Mesenteric fat pad (tissue), 1 donor: Measurements from ENCODE around the gene GBF1. TPM values are rescaled to one million over a fixed set of nuclear protein-coding genes. Genes with fewer than 3 reads are reported as not detected.

ENCODE experiments used
- DNase-seq: peaks from one replicate; pipeline ENCODE4 v3.0.0-alpha.2; 2020; ENCODE audit warnings: low spot score
- total RNA-seq: library from RNA; stranded (reverse); fragmentation: NEBNext Ultra II Directional; extraction: Animal tissue kit (Norgen Biotek cat#: 25700); gene quantifications from one replicate; pipeline ENCODE4 v1.2.1, GENCODE V29; 2021
- donor health status: DM: yes; HTN: yes; CAD: no.

Gene GBF1
- total RNA-seq, 1 donor from 2014 or later = 34.9 TPM

- peak; percentile 99 for DNase-seq
Measured at GRCh38 chr10:102420714-102421506, 175.6 kb downstream of the GBF1 start, which contains the start of gene FBXL15. Gene FBXL15 (plus strand): TSS chr10:102420836. CDS start chr10:102421130, 294 bp downstream.

GRCh38 chr10:102421507-102421756 is 176.1 kb downstream of the GBF1 start:
- no peak for DNase-seq

GRCh38 chr10:102421757-102422512 is 176.6 kb downstream of the GBF1 start:
- no peak for DNase-seq

GRCh38 chr10:102422545-102423129 is 177.3 kb downstream of the GBF1 start:
- peak; percentile 95 for DNase-seq

- DNase-seq = no peak
Measured at GRCh38 chr10:102423372-102423968, 178.1 kb downstream of the GBF1 start.

DNA sequence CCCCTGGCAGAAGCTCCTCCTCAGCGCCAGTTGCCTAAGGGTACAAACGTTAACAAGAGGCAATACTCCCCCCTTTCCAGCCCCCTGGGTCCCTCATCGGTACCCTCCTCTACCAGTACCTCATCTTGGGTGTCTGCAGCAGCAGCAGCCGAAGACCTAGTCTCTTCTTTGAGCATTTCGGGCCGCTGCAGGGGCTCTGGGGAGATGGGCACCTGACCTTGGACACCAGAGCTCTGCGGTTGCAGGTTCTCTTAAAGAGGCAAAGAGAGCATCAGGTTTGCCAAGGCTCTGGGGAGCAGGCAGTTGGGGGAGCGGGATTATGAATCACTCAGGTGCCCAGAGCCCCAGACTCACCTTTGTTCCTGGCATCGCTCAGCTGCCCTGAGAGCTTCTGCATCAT is 178.8 kb downstream of the GBF1 start:
- DNase-seq = no peak

DNA sequence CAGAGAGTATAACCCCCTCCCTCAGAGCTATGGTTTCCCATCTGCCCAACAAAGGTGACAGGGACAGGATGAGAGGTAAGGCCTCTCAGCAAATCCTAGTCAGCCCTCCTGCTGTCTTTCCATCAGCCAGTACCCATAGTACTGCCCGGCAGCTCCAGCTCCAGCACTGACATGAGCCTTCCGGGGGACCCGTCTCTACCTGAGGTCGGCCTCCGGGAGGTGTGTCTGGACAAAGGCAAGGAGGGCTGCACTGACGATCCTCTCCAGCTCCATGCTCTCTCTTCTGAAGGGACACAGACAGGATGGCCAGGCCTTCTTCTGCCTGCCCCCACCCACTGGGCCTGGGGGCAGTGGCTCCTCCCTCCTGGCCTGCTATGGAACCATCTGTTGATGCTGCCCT is 179.6 kb downstream of the GBF1 start:
- DNase-seq = no peak

DNA sequence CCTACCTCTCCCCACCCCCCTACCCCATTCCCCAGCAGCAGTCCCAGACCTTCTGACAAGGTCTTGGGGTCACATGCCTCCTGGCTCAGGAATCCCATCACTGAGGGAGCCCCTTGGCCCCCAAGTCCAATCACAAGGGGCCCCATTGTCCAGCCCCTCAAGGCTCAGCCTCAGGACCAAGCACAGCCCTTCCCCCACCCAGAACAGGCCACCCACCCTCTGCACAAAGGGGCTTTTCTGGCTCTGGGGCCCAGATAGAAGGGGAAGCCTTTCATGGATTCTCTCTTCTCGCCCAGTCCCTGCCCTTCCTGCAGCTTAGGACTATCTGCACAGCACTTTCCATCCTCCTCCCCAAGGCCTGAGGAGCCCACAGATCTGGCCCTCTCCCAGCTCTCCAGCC is 180.1 kb downstream of the GBF1 start:
- no peak for DNase-seq

GRCh38 chr10:102426803-102427287 is 181.5 kb downstream of the GBF1 start:
- no peak for DNase-seq

DNA sequence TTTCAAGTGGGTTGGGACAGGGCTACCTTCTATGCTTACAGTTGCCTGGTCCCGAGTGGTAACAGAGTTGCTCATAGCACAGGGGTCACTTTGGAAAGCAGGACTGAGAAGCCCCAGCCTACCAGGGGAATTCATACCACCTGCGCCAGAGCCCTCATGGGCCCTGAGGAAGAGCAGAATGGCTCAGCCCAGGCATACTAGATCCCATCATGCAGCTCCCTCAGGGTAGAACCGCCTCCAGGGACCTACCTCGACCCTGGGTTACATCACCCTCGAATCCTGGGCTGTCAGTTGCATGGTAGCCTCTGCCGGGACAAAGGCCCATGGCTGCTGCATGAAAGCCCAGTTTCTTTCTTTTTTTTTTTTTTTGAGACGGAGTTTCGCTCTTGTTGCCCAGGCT is 184.1 kb downstream of the GBF1 start:
- no peak for DNase-seq

- no peak for DNase-seq
Measured at GRCh38 chr10:102431452-102432124, 186.3 kb downstream of the GBF1 start.

Other genes starting within 250 kb of the GBF1 start
- 28.2 TPM for gene ARMH3, start 189.4 kb upstream of the GBF1 start, total RNA-seq
- gene HPS6, start 180.2 kb upstream of the GBF1 start, total RNA-seq = 15.7 TPM
- 33.0 TPM for gene LDB1, start 125.2 kb upstream of the GBF1 start, total RNA-seq
- 49.7 TPM for gene PPRC1, start 112.5 kb upstream of the GBF1 start, total RNA-seq
- gene NOLC1, start 93.1 kb upstream of the GBF1 start, total RNA-seq = 50.2 TPM
- 7.2 TPM for gene ELOVL3, start 19.2 kb upstream of the GBF1 start, total RNA-seq
- gene PITX3, start 4.0 kb upstream of the GBF1 start, total RNA-seq = not detected
- 43.0 TPM for gene NFKB2, start 150.2 kb downstream of the GBF1 start, total RNA-seq
- gene PSD, start 173.3 kb downstream of the GBF1 start, total RNA-seq = not detected
- 15.4 TPM for gene FBXL15, start 175.3 kb downstream of the GBF1 start, total RNA-seq
- 42.4 TPM for gene CUEDC2, start 187.0 kb downstream of the GBF1 start, total RNA-seq
- 0.22 TPM for gene C10orf95, start 206.0 kb downstream of the GBF1 start, total RNA-seq